PC-3 (cell line): ENCODE data around the gene SCAPER.

Experiments
- CTCF ChIP-seq: fragments of 300-600 bp; sonication (generic); conservative IDR thresholded peaks from 2 replicates; pipeline ENCODE4 v1.5.1; 2017; ENCODE audit warnings: antibody characterized with exemption, low read depth, mild to moderate bottlenecking, low read length
- EZH2 ChIP-seq: fragments of 300-600 bp; sonication (generic); IDR thresholded peaks from one replicate; pipeline ENCODE4 v1.6.1; 2017; ENCODE audit warnings: antibody characterized with exemption, mild to moderate bottlenecking, low read length; ENCODE audit not compliant: unreplicated experiment

GRCh38 chr15:76756381-76756780 is 148.8 kb downstream of the SCAPER start:
- TF ChIP-seq CTCF (no peak), EZH2 (no peak)
